Panc1 (cell line): ENCODE measurements around the gene MAPKAPK3.

Source experiments
- CTCF ChIP-seq: fragments of 450-650 bp; IDR thresholded peaks from 2 replicates; pipeline ENCODE4 v1.5.1; 2017; ENCODE audit warnings: mild to moderate bottlenecking
- POLR2AphosphoS5 ChIP-seq: IDR thresholded peaks from 2 replicates; pipeline ENCODE4 v1.6.1; 2012; ENCODE audit warnings: mild to moderate bottlenecking, low read depth, low read length, moderate library complexity
- REST ChIP-seq, 2 experiments: IDR thresholded peaks; 2 replicates each; pipeline ENCODE4 v1.6.1; 2011 to 2012; ENCODE audit warnings: low read depth in 2 of 2, control low read depth in 1 of 2, low read length in 1 of 2, mild to moderate bottlenecking in 1 of 2, moderate library complexity in 1 of 2; ENCODE audit not compliant: insufficient read depth in 1 of 2
- SIN3A ChIP-seq: IDR thresholded peaks from 2 replicates; pipeline ENCODE4 v1.6.1; 2012; ENCODE audit warnings: low read depth, mild to moderate bottlenecking, low read length, moderate library complexity, borderline replicate concordance; ENCODE audit not compliant: insufficient read depth
- TCF7L2 ChIP-seq: IDR thresholded peaks from 2 replicates; pipeline ENCODE4 v1.6.1; 2011; ENCODE audit warnings: mild to moderate bottlenecking, low read depth, low read length, inconsistent platforms

- TF ChIP-seq CTCF (no peak), POLR2AphosphoS5 (no peak), TCF7L2 (no peak), REST (IDR thresholded peaks at IDR 0.05; ENCODE audit: insufficient read depth in 1 of 2, low read depth in 2 of 2, low read length in 1 of 2) (no peak), SIN3A (no peak)
Measured at GRCh38 chr3:50585919-50586762, 30.8 kb upstream of the MAPKAPK3 start.
